ENCODE data around the gene NTN4. TPM values are rescaled to one million over a fixed set of nuclear protein-coding genes. Genes with fewer than 3 reads are reported as not detected.

Gene NTN4
- total RNA-seq, 5 donors from 2014 or later (not counting 1 experiment from before 2014, with no cell fraction given): 0.53 to 4.1 (median 1.3) TPM

- Histone ChIP-seq H3K36me3 (ENCODE audit: control insufficient read depth in 2 of 2, extremely low read depth in 1 of 2, insufficient read depth in 1 of 2, low read length in 1 of 2) (no peaks in the 10 kb centered on the region), H3K27ac (ENCODE audit: low read length) (no peak overlapping the region), H3K27me3 (replicated peaks in 1 of 2; ENCODE audit: control insufficient read depth in 2 of 2, extremely low read depth in 1 of 2, insufficient read depth in 2 of 2, low read length in 1 of 2) (no peaks in the 10 kb centered on the region), H3K9me3 (no peaks in the 10 kb centered on the region), H3K4me3 (ENCODE audit: control insufficient read depth in 1 of 2, extremely low read depth in 1 of 2, low read length in 1 of 2) (no peak overlapping the region), H3K4me1 (ENCODE audit: control insufficient read depth in 1 of 2, extremely low read depth in 1 of 2, insufficient read depth in 2 of 2, low read length in 2 of 2) (no peaks in the 10 kb centered on the region)
- no peak overlapping the region for H3K4me3 Mint-ChIP-seq
- H3K36me3 Mint-ChIP-seq: no peaks in the 10 kb centered on the region
- ChIA-PET POLR2A (no interaction called here), CTCF (no interaction called here)
- peaks cover 0 to 4% (median 0%) of the 10 kb centered on the region in 3 donors for H3K9me3 Mint-ChIP-seq
- 85% methylated on average over 7 of the region's 9 CpGs for WGBS (ENCODE audit: insufficient coverage)
- DNase-seq (peak in 3 of 35 experiments; percentile 3 to 15 (median 5)), ATAC-seq (replicated peaks in 1 of 4) (peak in 1 of 4 experiments; percentile 8)
- peaks cover 0 to 4% of the 10 kb centered on the region in 2 donors for H3K27me3 Mint-ChIP-seq
- no peaks in the 10 kb centered on the region for H3K4me1 Mint-ChIP-seq
- peak overlapping the region in 1 of 2 donors; percentile 4 for H3K27ac Mint-ChIP-seq
Observed at GRCh38 chr12:95653771-95654546, 136.6 kb downstream of the NTN4 start.

GRCh38 chr12:95651681-95652080, 138.9 kb downstream of the NTN4 start:
- Histone ChIP-seq H3K4me1 (ENCODE audit: control insufficient read depth in 1 of 2, extremely low read depth in 1 of 2, insufficient read depth in 2 of 2, low read length in 2 of 2) (no peaks in the 10 kb centered on the region), H3K27me3 (replicated peaks in 1 of 2; ENCODE audit: control insufficient read depth in 2 of 2, extremely low read depth in 1 of 2, insufficient read depth in 2 of 2, low read length in 1 of 2) (peaks cover 2 to 6% of the 10 kb centered on the region in 2 experiments), H3K9me3 (no peaks in the 10 kb centered on the region), H3K27ac (ENCODE audit: low read length) (no peak overlapping the region), H3K4me3 (ENCODE audit: control insufficient read depth in 1 of 2, extremely low read depth in 1 of 2, low read length in 1 of 2) (no peak overlapping the region), H3K36me3 (ENCODE audit: control insufficient read depth in 2 of 2, extremely low read depth in 1 of 2, insufficient read depth in 1 of 2, low read length in 1 of 2) (no peaks in the 10 kb centered on the region)
- Mint-ChIP-seq H3K27ac (no peak overlapping the region), H3K4me3 (no peak overlapping the region), H3K9me3 (peaks cover 0 to 4% (median 0%) of the 10 kb centered on the region in 3 donors), H3K27me3 (no peaks in the 10 kb centered on the region), H3K4me1 (no peaks in the 10 kb centered on the region), H3K36me3 (no peaks in the 10 kb centered on the region)
- CTCF ChIA-PET: interaction anchor here in 1 of 2 donors (0.7 kb wide), 1 partner anchor 120 kb away, joined by 5 read pairs; no protein-coding TSS in a partner anchor
- POLR2A ChIA-PET: no interaction called here
- ATAC-seq (replicated peaks in 1 of 4): no peak
- WGBS (ENCODE audit: insufficient coverage): no CpG with 5 or more reads among the region's 6 CpGs
- DNase-seq: no peak

- Mint-ChIP-seq H3K9me3 (peaks cover 0 to 1% (median 0%) of the 10 kb centered on the region in 3 donors), H3K27ac (no peak overlapping the region), H3K4me3 (no peak overlapping the region), H3K4me1 (no peaks in the 10 kb centered on the region), H3K27me3 (peaks cover 2 to 4% of the 10 kb centered on the region in 2 donors), H3K36me3 (no peaks in the 10 kb centered on the region)
- H3K27me3 ChIP-seq (replicated peaks in 1 of 2; ENCODE audit: control insufficient read depth in 2 of 2, extremely low read depth in 1 of 2, insufficient read depth in 2 of 2, low read length in 1 of 2): peaks cover 2 to 10% of the 10 kb centered on the region in 2 experiments
- no peaks in the 10 kb centered on the region for H3K36me3 ChIP-seq (ENCODE audit: control insufficient read depth in 2 of 2, extremely low read depth in 1 of 2, insufficient read depth in 1 of 2, low read length in 1 of 2)
- ChIA-PET CTCF (no interaction called here), POLR2A (interaction anchor here in 1 of 2 donors (0.7 kb wide), 1 partner anchor 326 kb away, joined by 3 read pairs; no protein-coding TSS in a partner anchor)
- H3K27ac ChIP-seq (ENCODE audit: low read length): no peak overlapping the region
- no peak for DNase-seq
- no peak for ATAC-seq (replicated peaks in 1 of 4)
- WGBS (ENCODE audit: insufficient coverage): 80% methylated on average over 5 of the region's 9 CpGs
- H3K9me3 ChIP-seq: no peaks in the 10 kb centered on the region
- no peaks in the 10 kb centered on the region for H3K4me1 ChIP-seq (ENCODE audit: control insufficient read depth in 1 of 2, extremely low read depth in 1 of 2, insufficient read depth in 2 of 2, low read length in 2 of 2)
- H3K4me3 ChIP-seq (ENCODE audit: control insufficient read depth in 1 of 2, extremely low read depth in 1 of 2, low read length in 1 of 2): no peak overlapping the region
Observed at GRCh38 chr12:95648990-95649791, 141.4 kb downstream of the NTN4 start.

GRCh38 chr12:95646781-95647190, 143.8 kb downstream of the NTN4 start:
- 86% methylated on average over 5 of the region's 5 CpGs for WGBS (ENCODE audit: insufficient coverage)
- no peak overlapping the region for H3K27ac ChIP-seq (ENCODE audit: low read length)
- ChIA-PET CTCF (no interaction called here), POLR2A (no interaction called here)
- no peak overlapping the region for H3K27ac Mint-ChIP-seq
- H3K4me3 Mint-ChIP-seq: no peak overlapping the region
- no peak overlapping the region for H3K4me3 ChIP-seq (ENCODE audit: control insufficient read depth in 1 of 2, extremely low read depth in 1 of 2, low read length in 1 of 2)
- H3K4me1 Mint-ChIP-seq: peaks cover 0 to 7% (median 4%) of the 10 kb centered on the region in 3 donors
- no peaks in the 10 kb centered on the region for H3K36me3 ChIP-seq (ENCODE audit: control insufficient read depth in 2 of 2, extremely low read depth in 1 of 2, insufficient read depth in 1 of 2, low read length in 1 of 2)
- H3K27me3 ChIP-seq (replicated peaks in 1 of 2; ENCODE audit: control insufficient read depth in 2 of 2, extremely low read depth in 1 of 2, insufficient read depth in 2 of 2, low read length in 1 of 2): peaks cover 2 to 10% of the 10 kb centered on the region in 2 experiments
- ATAC-seq (replicated peaks in 1 of 4) (no peak), DNase-seq (no peak)
- H3K9me3 Mint-ChIP-seq: no peaks in the 10 kb centered on the region
- no peaks in the 10 kb centered on the region for H3K9me3 ChIP-seq
- H3K36me3 Mint-ChIP-seq: no peaks in the 10 kb centered on the region
- peaks cover 2 to 4% of the 10 kb centered on the region in 2 donors for H3K27me3 Mint-ChIP-seq
- H3K4me1 ChIP-seq (ENCODE audit: control insufficient read depth in 1 of 2, extremely low read depth in 1 of 2, insufficient read depth in 2 of 2, low read length in 2 of 2): no peaks in the 10 kb centered on the region

- Mint-ChIP-seq H3K9me3 (no peaks in the 10 kb centered on the region), H3K4me3 (no peak overlapping the region), H3K27ac (no peak overlapping the region), H3K27me3 (peaks cover 2 to 4% of the 10 kb centered on the region in 2 donors), H3K4me1 (peaks cover 0 to 7% (median 4%) of the 10 kb centered on the region in 3 donors), H3K36me3 (no peaks in the 10 kb centered on the region)
- no peaks in the 10 kb centered on the region for H3K4me1 ChIP-seq (ENCODE audit: control insufficient read depth in 1 of 2, extremely low read depth in 1 of 2, insufficient read depth in 2 of 2, low read length in 2 of 2)
- ChIA-PET POLR2A (interaction anchor here in 1 of 2 donors (0.6 kb wide), 1 partner anchor 109 kb away, joined by 5 read pairs; no protein-coding TSS in a partner anchor), CTCF (interaction anchor here in 1 of 2 donors (0.5 kb wide), 1 partner anchor 568 kb away, joined by 3 read pairs; no protein-coding TSS in a partner anchor)
- DNase-seq (no peak), ATAC-seq (replicated peaks in 1 of 4) (no peak)
- H3K27me3 ChIP-seq (replicated peaks in 1 of 2; ENCODE audit: control insufficient read depth in 2 of 2, extremely low read depth in 1 of 2, insufficient read depth in 2 of 2, low read length in 1 of 2): peaks cover 2 to 10% of the 10 kb centered on the region in 2 experiments
- no CpG with 5 or more reads among the region's 4 CpGs for WGBS (ENCODE audit: insufficient coverage)
- no peaks in the 10 kb centered on the region for H3K36me3 ChIP-seq (ENCODE audit: control insufficient read depth in 2 of 2, extremely low read depth in 1 of 2, insufficient read depth in 1 of 2, low read length in 1 of 2)
- H3K9me3 ChIP-seq: no peaks in the 10 kb centered on the region
- H3K4me3 ChIP-seq (ENCODE audit: control insufficient read depth in 1 of 2, extremely low read depth in 1 of 2, low read length in 1 of 2): no peak overlapping the region
- no peak overlapping the region for H3K27ac ChIP-seq (ENCODE audit: low read length)
Observed at GRCh38 chr12:95643256-95643655, 147.3 kb downstream of the NTN4 start.

- ATAC-seq (replicated peaks in 1 of 4) (no peak), DNase-seq (no peak)
- H3K9me3 ChIP-seq: no peaks in the 10 kb centered on the region
- no peak overlapping the region for H3K4me3 ChIP-seq (ENCODE audit: control insufficient read depth in 1 of 2, extremely low read depth in 1 of 2, low read length in 1 of 2)
- Mint-ChIP-seq H3K9me3 (no peaks in the 10 kb centered on the region), H3K4me3 (no peak overlapping the region), H3K27ac (no peak overlapping the region), H3K36me3 (no peaks in the 10 kb centered on the region), H3K27me3 (peaks cover 2 to 4% of the 10 kb centered on the region in 2 donors), H3K4me1 (peaks cover 0 to 7% (median 4%) of the 10 kb centered on the region in 3 donors)
- POLR2A ChIA-PET: interaction anchor here in 1 of 2 donors (0.6 kb wide), 2 partner anchors 108 to 300 kb away, joined by 4 to 5 read pairs; no protein-coding TSS in a partner anchor
- no peaks in the 10 kb centered on the region for H3K4me1 ChIP-seq (ENCODE audit: control insufficient read depth in 1 of 2, extremely low read depth in 1 of 2, insufficient read depth in 2 of 2, low read length in 2 of 2)
- no CpG with 5 or more reads among the region's 6 CpGs for WGBS (ENCODE audit: insufficient coverage)
- H3K27me3 ChIP-seq (replicated peaks in 1 of 2; ENCODE audit: control insufficient read depth in 2 of 2, extremely low read depth in 1 of 2, insufficient read depth in 2 of 2, low read length in 1 of 2): peaks cover under 1 to 7% of the 10 kb centered on the region in 2 experiments
- no peaks in the 10 kb centered on the region for H3K36me3 ChIP-seq (ENCODE audit: control insufficient read depth in 2 of 2, extremely low read depth in 1 of 2, insufficient read depth in 1 of 2, low read length in 1 of 2)
- no peak overlapping the region for H3K27ac ChIP-seq (ENCODE audit: low read length)
- CTCF ChIA-PET: interaction anchor here (0.6 to 0.7 kb wide), 3 partner anchors 35 to 552 kb away, joined by 3 to 5 read pairs (median 5); no protein-coding TSS in a partner anchor
Observed at GRCh38 chr12:95642583-95642982, 148.0 kb downstream of the NTN4 start.
